Sigmoid colon (tissue), 7 donors: ENCODE measurements around the gene ABCA2. TPM values are rescaled to one million over a fixed set of nuclear protein-coding genes. Genes with fewer than 3 reads are reported as not detected.

ENCODE experiments used
- DNase-seq: peaks from one replicate; pipeline ENCODE4 v3.0.0-alpha.2; 2019
- H3K27ac ChIP-seq, 4 donors: fragments of 200-600 bp; sonication (generic); one replicate each; pipeline ENCODE4 v1.5.1; 2016 to 2019; ENCODE audit warnings: mild to moderate bottlenecking in 1 of 4
- H3K27me3 ChIP-seq, 3 donors: fragments of 200-600 bp; sonication (generic); one replicate each; pipeline ENCODE4 v1.5.1; 2019; ENCODE audit warnings: mild to moderate bottlenecking in 1 of 3
- H3K36me3 ChIP-seq, 4 donors: fragments of 200-600 bp; sonication (generic); one replicate each; pipeline ENCODE4 v1.5.1; 2016 to 2019
- H3K4me1 ChIP-seq, 4 donors: fragments of 200-600 bp; sonication (generic); one replicate each; pipeline ENCODE4 v1.5.1; 2017 to 2019
- H3K4me3 ChIP-seq, 4 donors: fragments of 200-600 bp; sonication (generic); one replicate each; pipeline ENCODE4 v1.5.1; 2017 to 2019; ENCODE audit warnings: mild to moderate bottlenecking in 2 of 4, moderate library complexity in 1 of 4
- H3K9me3 ChIP-seq, 4 donors: fragments of 200-600 bp in 3 of 4; sonication (generic) in 3 of 4; one replicate each; pipeline versions ENCODE4 v1.5.1 to v1.6.1; 2013 to 2019
- CTCF ChIP-seq, 4 experiments: fragments of 450-650 bp in 3 of 4; fragments of 200-600 bp in 1 of 4; IDR thresholded peaks; one replicate each; pipeline ENCODE4 v1.5.1; 2016 to 2019; ENCODE audit warnings: antibody characterized with exemption in 4 of 4, mild to moderate bottlenecking in 3 of 4, moderate library complexity in 2 of 4
- EP300 ChIP-seq, 4 donors: sonication (generic); formaldehyde crosslinking; IDR thresholded peaks; one replicate each; pipeline ENCODE4 v1.6.1; 2017; ENCODE audit warnings: antibody characterized with exemption in 4 of 4
- POLR2A ChIP-seq, 2 donors: fragments of 450-650 bp; IDR thresholded peaks; one replicate each; pipeline ENCODE4 v1.6.1; 2016; ENCODE audit warnings: antibody characterized with exemption in 2 of 2, mild to moderate bottlenecking in 2 of 2, moderate library complexity in 2 of 2
- POLR2AphosphoS5 ChIP-seq, 4 donors: sonication (generic); formaldehyde crosslinking; IDR thresholded peaks; one replicate each; pipeline ENCODE4 v1.6.1; 2017; ENCODE audit warnings: antibody characterized with exemption in 4 of 4
- WGBS, 2 donors: extraction: QIAGEN DNeasy Blood & Tissue Kit; methylation state at CpG; one replicate each; pipeline ENCODE4 v1.1.7; 2013; 5-methylcytosine and 5-hydroxymethylcytosine counted together
- intact Hi-C: fragments of 100-400 bp; cut with DNase I; formaldehyde crosslinking; loops from one replicate; pipeline ENCODE4 v1.15.1; 2023
- polyA plus RNA-seq, 3 donors: library from polyadenylated mRNA; stranded (reverse); fragments of 200-250 nt; gene quantifications; one replicate each; pipeline ENCODE4 v1.2.3, GENCODE V29; 2013
- total RNA-seq, 4 donors: library from RNA; depleted of rRNA; stranded (reverse); fragments of >200 nt; gene quantifications; one replicate each; pipeline ENCODE4 v1.1.0, GENCODE V29; 2016
- donor health status: healthy with polysubstance abuse.
- donor health status: Bipolar disorder and iron deficiency.
- donor health status: healthy.

Gene ABCA2
- total and polyA plus RNA-seq, 7 donors: 6.0 to 28.6 (median 12.5) TPM

GRCh38 chr9:137075275-137075775 lies 47.3 kb upstream of the ABCA2 start:
- H3K4me1 ChIP-seq: peaks cover 0 to 38% (median 31%) of the 10 kb centered on the region in 4 donors
- no peak for TF ChIP-seq EP300 (IDR thresholded peaks at IDR 0.05)
- TF ChIP-seq POLR2A (IDR thresholded peaks at IDR 0.05): no peak
- no peak for TF ChIP-seq CTCF (IDR thresholded peaks at IDR 0.05)
- no peak for TF ChIP-seq POLR2AphosphoS5 (IDR thresholded peaks at IDR 0.05)
- no peaks in the 10 kb centered on the region for H3K9me3 ChIP-seq
- DNase-seq: no peak
- no peak overlapping the region for H3K27ac ChIP-seq
- whole genome bisulfite sequencing, 2 donors: 84 to 90% methylated on average over 12 of the region's 12 CpGs
- peaks cover 20 to 48% (median 34%) of the 10 kb centered on the region in 3 donors for H3K27me3 ChIP-seq
- intact Hi-C loops: no loop called here
- no peak overlapping the region for H3K4me3 ChIP-seq
- peaks cover 0 to 15% (median 0%) of the 10 kb centered on the region in 4 donors for H3K36me3 ChIP-seq

- Histone ChIP-seq H3K27ac (no peak overlapping the region), H3K9me3 (no peaks in the 10 kb centered on the region), H3K36me3 (peaks cover 0 to 10% (median 0%) of the 10 kb centered on the region in 4 donors), H3K27me3 (peaks cover 23 to 48% (median 36%) of the 10 kb centered on the region in 3 donors), H3K4me3 (no peak overlapping the region), H3K4me1 (peaks cover 0 to 39% (median 36%) of the 10 kb centered on the region in 4 donors)
- intact Hi-C loops: no loop called here
- TF ChIP-seq CTCF (IDR thresholded peaks at IDR 0.05): no peak
- no peak for TF ChIP-seq POLR2AphosphoS5 (IDR thresholded peaks at IDR 0.05)
- no peak for TF ChIP-seq POLR2A (IDR thresholded peaks at IDR 0.05)
- TF ChIP-seq EP300 (IDR thresholded peaks at IDR 0.05): no peak
- WGBS, 2 donors: 74 to 83% methylated on average over 12 of the region's 12 CpGs
- DNase-seq: no peak
These were observed 46.7 kb upstream of the ABCA2 start for GRCh38 chr9:137074657-137075274.

DNA sequence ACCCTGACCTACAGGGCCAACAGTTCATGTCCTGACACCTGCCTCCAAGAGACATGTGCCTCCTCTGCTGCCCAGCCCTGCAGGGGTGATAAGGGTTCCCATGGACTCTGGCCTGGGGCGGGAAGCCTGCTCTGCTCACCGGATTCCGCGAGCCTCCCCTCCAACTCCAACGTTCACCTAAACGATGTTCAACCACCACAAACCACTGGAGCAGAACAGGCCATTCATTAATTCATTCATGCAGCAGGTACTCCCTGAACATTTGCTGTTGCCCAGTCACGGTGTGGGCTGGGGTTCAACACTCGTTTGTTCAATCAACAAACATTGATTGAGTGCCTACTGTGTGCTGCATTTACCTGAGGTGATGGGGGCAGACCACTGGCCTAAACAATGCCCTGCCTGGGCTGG lies 46.0 kb upstream of the ABCA2 start:
- H3K4me1 ChIP-seq: peaks cover 0 to 42% (median 38%) of the 10 kb centered on the region in 4 donors
- WGBS, 2 donors: 36 to 82% methylated on average over 8 of the region's 8 CpGs
- H3K27ac ChIP-seq: no peak overlapping the region
- H3K4me3 ChIP-seq: no peak overlapping the region
- H3K27me3 ChIP-seq: peaks cover 30 to 48% (median 37%) of the 10 kb centered on the region in 3 donors
- no peak for TF ChIP-seq CTCF (IDR thresholded peaks at IDR 0.05)
- no peak for TF ChIP-seq POLR2A (IDR thresholded peaks at IDR 0.05)
- TF ChIP-seq POLR2AphosphoS5 (IDR thresholded peaks at IDR 0.05): no peak
- TF ChIP-seq EP300 (IDR thresholded peaks at IDR 0.05): no peak
- DNase-seq: no peak
- peaks cover 0 to 2% (median 0%) of the 10 kb centered on the region in 4 donors for H3K36me3 ChIP-seq
- H3K9me3 ChIP-seq: no peaks in the 10 kb centered on the region
- intact Hi-C loops: no loop called here

DNA sequence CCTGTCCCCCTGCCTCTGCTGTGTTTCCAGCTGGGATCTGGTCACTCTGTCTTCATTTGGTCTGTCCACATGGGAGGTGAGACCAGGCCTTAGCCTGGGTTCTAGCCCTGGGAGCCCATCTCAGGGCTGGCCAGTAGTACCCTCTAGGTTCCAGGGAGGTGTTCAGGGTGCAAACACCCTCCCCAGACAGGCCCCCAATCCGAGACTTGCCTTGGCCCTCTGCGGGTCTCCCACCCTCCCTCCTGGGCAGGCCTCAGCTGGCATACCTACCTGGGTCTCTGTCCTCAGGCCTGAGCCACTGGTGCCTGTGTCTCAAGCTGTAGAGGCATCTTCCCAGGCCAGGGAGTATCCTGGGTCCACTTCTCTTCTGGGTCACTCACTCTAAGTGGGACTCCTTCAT lies 43.2 kb upstream of the ABCA2 start:
- Histone ChIP-seq H3K27ac (peak overlapping the region in 3 of 4 donors; percentile 33 to 66 (median 50)), H3K27me3 (peaks cover 18 to 36% (median 29%) of the 10 kb centered on the region in 3 donors), H3K4me3 (no peak overlapping the region), H3K4me1 (peaks cover 0 to 17% (median 14%) of the 10 kb centered on the region in 4 donors), H3K9me3 (no peaks in the 10 kb centered on the region), H3K36me3 (no peaks in the 10 kb centered on the region)
- TF ChIP-seq EP300 (IDR thresholded peaks at IDR 0.05) (no peak), POLR2AphosphoS5 (IDR thresholded peaks at IDR 0.05) (no peak), CTCF (IDR thresholded peaks at IDR 0.05) (no peak), POLR2A (IDR thresholded peaks at IDR 0.05) (no peak)
- 94% methylated on average over 2 of the region's 2 CpGs for WGBS, 2 donors
- DNase-seq: no peak
- intact Hi-C loops: no loop called here
